Stimulated activated CD4-positive, alpha-beta T cell treated with anti-CD3 and anti-CD28 coated beads, Interleukin-2, amount 100 ng/mL, for 24 hours (primary cell): ENCODE data around the gene APLF.
"Not testable (repeated sequence)": the region's sequence is repeated elsewhere in the genome, so short reads cannot be mapped to it uniquely, and the experiment has no call there.

Source experiments
- DNase-seq, 2 donors: peaks; one replicate each; pipeline ENCODE4 v3.0.0-alpha.2; 2020

The APLF gene

DNA sequence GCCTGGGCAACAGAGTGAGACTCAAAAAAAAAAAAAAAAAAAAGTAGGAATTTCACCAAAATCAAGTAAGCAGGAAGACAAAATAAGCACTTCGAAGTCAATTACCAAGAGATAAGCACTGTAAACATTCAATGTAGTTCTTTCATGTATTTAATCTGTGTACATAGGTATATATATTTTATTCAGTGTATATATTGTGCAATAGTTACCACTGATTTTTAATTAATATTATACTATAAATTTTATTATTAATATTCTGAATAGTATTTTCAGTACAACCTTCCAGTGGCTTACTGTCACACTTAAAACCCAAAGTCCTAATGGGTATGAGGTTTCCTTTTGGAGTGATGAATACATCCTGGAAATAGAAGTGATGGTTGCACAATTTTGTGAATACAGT lies 9.1 kb downstream of the APLF start:
- DNase-seq, result no peak

DNA sequence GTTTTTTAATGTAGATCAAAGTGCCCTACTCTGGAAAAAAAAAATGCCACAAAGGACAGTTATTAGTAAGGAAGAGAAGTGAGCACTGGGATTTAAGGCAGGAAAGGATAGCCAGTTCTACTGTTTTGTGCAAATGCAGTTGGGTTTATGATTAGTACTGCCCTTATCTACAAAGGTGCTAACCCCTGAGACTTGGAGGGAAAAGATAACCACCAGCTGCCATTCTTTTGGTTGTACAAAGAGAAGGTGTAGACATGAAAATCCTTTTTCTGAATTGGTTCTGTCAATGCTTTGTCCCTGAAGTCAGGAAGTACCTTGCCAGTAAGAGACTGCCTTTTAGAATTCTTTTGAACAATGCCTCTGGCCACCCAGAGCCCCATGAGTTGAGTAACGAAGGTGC lies 11.3 kb downstream of the APLF start:
- DNase-seq, result no peak

DNA sequence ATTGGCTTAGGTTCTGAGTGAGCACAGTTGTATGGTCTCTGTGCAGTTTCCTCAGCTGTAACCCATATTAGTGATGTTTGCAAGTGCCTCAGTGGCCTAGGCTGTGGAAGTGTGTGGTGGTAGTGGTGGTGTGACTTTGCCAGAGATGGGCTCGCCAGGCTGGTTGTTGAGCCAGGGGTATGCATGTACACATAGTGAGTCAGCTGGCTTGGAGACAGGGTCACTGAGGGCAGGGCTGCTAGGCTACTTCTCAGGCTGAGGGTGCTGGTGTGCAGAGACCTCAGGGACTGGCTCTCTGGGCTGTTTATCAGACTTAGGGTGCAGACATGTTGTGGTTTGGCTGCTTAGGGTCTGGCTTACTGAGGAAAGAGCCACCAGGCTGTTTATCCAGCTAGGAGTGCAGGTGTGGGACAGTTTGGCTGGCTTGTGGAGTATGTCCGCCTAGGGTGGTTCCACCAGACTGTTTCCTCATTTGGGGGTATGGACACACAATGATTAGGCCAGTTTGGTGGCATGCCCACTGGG lies 15.0 kb downstream of the APLF start:
- no peak for DNase-seq

DNA sequence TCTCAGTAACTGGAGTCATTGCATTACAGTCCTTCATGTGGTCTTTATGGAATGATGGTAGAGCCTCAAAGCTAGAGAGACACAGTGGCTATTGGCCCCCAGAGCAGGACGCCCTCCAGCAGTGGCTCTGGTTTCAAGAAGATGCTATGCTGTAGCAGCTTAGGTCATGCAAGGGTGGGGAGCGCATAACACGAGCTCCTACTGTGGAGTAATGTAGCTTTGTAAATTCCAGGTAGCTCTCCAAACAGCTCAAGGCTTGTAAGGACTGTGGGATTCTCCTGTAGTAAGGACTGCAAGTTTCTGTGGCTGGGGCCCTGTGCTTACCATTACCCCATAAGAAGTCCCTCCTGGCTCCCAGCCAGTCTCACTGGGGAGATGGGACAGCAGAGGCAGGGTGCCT lies 15.6 kb downstream of the APLF start:
- DNase-seq, result no peak

DNA sequence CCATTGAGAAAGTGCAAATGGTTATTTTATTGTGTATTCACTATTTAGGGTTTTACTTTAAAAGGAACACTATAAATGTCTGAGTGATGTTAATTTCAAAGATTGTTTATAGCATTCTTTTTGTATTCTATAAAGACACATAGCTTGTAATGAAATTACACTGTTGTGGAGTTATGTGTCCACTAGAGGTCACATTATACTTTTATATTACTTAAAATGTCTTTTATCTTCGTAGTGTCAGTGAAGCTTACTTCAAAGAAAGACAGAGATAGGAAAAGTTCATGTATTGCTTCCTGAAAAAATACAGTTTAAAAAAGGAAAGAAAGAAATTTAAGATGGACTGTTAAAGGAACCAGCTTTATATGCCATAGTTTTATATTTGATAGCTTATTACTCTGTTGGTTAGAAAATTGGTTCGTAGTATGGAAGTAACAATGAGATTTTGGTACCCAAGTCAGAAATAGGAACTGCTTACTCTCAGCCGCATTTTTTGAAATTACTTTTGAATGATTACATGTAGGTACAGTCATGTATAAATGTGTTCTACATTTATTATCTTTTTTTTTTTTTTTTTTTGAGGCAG lies 20.5 kb downstream of the APLF start:
- no peak for DNase-seq

DNA sequence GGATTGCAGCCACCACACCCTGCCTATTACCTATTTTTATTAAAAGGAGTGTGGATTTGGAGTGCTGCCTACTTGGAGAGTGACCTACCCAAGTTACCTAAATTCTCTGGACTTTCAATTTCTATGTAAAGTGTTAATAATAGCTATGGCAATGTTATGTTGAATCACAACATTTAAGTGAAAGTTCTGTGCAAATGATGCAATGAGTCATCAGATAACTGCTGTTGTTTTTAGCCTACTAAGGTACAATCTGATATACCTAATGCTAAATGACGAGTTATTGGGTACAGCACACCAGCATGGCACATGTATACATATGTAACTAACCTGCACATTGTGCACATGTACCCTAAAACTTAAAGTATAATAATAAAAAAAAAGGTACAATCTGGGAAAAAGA lies 21.2 kb downstream of the APLF start:
- not testable (repeated sequence) for DNase-seq

DNA sequence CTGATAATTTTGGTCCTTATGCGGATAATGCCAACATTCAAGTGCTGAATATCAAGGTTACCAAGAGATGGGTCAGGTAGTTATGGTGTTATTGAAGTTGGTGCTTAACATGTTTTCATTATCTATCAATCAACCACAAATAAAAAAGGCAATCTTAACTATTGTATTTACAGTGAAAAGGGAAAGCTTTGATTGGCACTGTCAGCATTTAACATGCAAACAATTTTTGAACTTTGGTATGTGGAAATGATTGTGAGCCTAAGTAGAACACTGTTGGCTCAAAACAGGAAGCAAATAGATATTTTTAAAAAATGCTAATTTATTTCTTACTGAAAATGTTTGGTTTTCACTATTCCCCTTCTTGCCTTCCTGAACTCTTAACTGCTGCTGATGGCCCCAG lies 21.9 kb downstream of the APLF start:
- no peak for DNase-seq

DNA sequence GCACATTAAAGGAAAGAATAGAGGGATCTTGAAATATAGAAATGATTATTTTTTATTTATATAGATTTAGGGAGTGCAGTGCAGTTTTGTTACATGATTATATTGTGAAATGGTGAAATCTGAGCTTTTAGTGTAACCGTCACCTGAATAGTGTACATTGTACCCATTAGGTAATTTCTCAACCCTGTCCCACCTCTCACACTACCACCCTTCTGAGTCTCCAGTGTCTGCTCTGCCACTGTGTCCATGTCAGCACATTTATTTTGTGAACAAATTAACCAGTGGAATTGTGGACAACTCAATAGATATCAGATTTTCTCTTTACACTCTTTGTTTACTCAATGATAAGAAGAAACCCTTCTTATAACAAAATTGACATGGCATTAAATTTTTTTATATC lies 24.2 kb downstream of the APLF start:
- no peak for DNase-seq

DNA sequence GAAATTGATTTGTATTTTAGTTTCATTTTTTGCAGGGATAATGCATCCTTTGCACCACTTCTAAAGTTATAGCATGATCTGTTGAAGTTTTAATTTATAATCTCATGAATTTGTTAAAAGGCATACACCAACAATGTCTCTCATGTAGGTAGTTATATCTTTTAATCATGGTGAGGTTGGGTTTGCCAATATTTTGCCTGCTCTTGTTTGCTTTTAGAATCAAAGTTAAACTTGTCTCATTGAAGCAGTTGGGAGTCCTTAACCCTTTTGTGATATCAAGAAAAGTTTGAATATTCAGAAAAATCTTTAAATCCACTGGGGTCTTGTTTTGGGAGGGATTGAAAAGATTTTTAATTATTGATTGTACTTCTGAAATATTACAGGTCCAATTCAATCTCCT lies 31.7 kb downstream of the APLF start:
- DNase-seq, result no peak

DNA sequence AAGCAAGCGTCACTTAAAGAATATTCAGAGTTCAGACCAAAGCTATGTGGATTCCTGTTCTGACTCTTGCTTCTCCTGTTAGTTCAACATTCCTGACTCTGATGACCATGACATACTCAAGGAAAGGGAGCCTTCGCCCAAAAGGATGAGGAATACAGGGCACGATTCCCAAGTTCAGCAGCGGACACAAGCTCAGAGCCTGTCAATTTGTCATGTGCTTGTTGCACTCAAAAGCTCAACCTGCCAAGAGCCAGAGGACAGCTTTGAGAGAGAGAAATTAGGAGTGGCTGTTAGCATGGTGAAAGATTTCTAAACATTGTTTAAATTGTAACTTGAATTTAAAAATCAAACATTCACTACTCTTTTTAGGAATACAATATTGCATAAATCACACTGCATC lies 33.3 kb downstream of the APLF start:
- no peak for DNase-seq

DNA sequence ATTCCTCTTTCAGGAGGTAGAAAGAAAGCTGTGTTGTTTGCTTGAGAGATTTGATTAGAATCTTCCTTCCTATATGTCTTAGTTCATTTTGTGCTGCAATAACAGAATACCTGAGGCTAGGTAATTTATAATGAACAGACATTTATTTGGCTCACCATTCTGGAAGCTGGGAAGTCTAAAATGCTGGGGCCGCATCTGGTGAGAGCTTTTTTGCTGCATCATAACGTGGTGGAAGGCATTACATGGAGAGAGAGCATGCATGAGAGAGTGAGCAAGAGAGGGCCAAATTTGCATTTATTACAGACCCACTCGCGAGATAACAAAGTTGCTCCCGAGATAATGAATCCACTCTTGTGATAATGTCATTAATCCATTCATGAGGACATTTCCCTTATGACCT lies 34.4 kb downstream of the APLF start:
- DNase-seq, result no peak

DNA sequence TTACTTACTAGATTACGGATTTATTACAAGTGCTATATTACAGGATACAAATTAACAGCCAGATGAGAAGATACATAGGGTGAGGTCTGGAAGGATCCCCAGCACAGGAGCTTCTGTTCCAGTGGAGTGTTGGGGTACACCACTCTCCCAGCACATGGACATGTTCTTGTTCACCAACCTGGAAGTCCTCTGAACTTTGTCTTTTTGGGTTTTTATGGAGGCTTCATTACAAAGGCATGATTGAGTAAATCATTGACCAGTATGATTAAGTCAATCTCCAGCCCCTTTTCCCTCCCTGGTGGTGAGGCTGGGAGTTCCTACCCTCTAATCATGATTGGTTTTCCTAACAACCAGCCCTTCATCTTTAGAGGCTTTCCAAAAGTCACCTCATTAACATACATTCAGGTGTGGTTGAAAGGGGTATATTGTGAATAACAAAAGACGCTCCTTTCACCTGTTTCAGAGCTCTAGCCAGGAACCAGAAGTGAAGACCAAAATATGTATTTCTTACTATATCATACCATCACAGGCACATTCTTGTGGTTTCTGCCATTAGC lies 38.3 kb downstream of the APLF start:
- no peak for DNase-seq

DNA sequence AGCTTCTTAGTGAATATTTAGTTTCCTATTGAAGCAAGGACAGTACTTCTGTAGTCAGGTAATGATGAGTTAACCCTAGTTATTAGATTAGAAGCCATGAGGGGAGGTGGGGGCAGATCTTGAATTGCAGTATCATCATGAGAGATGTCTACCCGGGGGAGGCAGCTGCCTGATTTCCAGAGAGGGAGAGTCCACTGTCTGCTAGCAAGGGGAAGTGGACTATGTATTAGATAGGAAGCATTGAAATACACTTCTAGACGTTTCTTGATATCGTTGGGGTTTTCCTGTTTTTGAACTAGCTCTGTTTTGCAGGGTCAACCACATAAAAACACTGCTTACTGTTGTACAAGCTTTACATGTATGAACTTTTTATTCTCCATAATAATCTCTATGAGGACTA lies 38.8 kb downstream of the APLF start:
- no peak for DNase-seq

DNA sequence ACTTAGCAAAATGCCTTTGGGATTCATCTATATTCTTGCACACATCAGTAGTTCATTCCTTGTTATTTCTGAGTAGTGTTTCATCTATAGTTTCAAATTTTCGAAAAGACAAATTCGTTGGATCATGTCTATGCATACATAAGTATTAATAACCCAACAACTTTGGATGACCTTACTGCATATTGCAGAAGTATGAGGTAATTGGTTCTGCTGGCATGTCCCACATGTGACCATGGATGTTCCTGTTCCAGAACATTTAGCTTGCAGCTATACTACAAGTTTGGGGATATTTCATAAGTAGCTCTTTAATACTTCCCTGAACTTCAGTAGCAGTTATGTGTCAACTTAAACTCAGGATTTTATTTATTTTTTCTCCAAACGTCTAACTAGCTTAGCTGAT lies 44.9 kb downstream of the APLF start:
- DNase-seq, result no peak

DNA sequence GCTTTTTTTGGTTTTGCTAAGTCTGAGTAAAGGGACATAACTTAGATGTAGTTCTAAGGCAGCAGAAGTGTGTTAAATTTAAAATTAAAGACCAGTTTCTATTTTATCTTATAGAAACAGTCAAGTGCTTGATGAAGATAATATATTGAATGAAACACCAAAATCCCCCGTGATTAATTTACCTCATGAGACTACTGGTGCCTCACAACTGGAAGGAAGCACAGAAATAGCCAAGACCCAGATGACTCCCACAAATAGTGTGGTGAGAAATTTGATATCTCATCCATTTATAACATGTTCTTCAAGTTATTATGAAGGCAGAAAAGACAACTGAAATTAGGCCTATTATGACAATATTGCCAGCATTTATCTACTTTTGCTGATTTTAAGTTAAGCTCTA lies 45.6 kb downstream of the APLF start:
- DNase-seq, result no peak

DNA sequence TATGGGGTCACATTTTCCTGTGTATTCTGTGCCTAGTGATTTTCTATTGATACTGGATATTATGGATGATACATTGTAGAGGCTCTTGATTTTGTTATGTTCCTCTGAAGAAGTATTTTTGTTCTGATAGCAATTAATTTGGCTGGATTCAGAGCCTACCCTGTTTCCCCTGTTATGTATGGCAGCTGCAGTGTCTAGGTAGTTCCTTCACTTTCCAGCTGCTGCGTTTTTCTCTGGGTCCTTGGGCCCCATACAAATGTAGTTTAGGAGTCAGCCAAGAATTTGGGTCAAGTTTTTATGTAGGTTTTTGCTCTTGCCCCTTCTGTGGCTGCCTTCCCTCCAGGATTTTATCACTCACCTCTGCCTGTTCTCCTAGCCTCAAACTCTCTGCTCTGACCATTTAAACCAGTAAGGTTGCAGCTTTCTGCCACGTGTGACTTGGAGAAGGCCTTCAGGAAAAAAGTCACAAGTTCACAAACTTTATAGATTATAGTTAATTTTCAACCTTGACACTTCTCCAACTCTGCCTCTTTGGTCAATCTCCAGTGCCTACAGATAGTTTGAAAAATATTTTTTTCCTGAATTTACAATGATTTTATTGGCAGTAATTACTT lies 47.0 kb downstream of the APLF start:
- DNase-seq, result no peak

DNA sequence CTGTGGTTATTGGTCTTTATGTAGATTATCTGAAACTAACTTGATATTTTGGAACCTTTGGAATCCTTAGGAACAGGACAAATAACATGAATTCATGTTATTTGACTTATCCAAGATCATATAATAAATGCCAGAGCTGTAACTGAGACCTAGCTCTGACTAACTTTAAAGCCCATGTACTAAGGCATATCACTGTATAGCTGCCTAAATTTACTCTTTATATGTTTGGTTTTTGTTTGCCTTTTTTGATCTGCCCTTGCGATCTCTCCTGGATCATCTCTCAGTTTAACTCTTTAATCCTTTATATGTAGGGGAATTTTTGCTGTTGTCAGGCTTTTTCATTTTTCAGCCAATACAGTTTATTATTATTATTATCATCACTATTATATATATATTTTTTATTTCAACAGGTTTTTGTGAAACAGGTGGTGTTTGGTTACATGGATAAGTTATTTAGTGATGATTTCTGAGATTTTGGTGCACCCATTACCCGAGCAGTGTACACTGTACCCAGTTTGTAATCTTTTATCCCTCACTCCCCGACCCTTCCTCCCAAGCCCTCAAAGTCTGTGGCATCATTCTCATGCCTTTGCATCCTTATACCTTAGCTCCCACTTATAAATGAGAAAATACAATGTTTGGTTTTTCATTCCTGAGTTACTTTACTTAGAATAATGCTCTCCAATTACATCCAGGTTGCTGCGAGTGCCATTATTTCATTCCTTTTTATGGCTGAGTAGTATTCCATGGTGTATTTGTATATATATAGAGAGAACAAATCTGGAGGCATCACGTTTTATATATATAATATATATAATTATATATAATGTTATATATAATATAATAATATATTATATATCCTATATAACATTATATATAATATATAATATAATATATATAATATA lies 48.9 kb downstream of the APLF start:
- DNase-seq, result no peak

DNA sequence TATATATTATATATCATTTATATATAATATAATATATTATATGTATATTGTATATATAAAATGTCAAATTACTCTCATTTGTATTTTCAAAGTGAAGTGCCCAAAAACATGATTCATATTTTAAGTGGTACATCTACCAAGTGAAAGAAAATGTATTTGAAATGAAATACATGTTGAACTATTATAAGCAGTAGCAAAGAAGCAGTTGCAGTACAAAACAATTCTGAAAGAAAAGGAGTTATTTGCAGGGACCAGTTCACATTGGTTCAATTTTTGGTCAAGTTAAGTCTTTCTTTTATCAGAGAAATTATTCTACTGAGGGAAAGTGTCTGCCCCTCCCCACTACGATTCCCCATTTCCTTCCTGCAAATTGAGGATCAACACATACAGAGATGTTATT lies 51.9 kb downstream of the APLF start:
- no peak for DNase-seq

DNA sequence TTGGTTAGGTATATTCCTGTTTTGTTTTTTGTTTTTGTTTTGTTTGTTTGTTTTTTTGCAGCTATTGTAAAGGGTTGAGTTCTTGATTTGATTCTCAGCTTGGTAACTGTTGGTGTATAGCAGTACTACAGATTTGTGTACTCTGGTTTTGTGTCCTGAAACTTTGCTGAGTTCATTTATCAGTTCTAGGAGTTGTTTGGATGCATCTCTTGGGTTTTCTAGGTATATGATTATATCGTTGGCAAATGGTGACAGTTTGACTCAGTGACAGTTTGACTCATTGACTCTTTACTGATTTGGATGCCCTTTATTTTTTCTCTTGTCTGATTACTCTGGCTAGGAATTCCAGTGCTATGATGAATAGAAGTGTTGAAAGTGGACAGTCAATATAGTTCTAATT lies 53.7 kb downstream of the APLF start:
- DNase-seq, result no peak

DNA sequence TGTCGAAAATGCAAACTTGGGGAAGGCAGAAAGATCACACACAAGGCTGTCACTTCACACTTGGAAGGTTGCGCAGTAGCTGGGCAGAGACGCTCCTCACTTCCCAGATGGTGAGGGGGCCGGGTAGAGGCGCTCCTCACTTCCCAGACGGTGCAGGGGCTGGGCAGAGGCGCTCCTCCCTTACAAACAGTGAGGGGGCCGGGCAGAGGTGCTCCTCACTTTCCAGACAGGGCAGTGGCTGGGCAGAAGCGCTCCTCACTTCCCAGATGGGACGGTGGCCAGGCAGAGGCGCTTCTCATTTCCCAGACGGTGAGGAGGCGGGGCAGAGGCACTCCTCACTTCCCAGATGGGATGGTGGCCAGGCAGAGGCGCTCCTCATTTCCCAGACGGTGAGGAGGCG lies 59.6 kb downstream of the APLF start:
- not testable (repeated sequence) for DNase-seq

DNA sequence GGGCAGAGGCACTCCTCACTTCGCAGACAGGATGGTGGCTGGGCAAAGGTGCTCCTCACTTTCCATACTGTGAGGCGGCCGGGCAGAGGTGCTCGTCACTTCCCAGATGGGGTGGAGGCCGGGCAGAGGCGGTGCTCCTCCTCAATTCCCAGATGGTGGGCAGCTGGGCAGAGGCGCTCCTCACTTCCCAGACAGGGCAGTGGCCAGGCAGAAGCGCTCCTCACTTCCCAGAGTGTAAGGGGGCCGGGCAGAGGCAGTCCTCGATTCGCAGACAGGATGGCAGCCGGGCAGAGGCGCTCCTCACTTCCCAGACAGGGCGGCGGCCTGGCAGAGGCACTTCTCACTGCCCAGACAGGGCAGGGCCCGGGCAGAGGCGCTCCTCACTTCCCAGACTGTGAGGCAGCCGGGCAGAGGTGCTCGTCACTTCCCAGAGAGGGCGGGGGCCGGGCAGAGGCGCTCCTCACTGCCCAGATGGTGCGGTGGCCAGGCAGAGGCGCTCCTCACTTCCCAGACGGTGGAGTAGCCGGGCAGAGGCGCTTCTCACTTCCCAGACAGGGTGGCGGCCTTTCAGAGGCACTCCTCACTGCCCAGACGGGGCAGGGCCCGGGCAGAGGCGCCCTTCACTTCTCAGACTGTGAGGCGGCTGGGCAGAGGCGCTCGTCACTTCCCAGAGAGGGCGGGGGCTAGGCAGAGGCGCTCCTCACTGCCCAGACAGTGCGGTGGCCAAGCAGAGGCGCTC lies 60.1 kb downstream of the APLF start:
- DNase-seq, result not testable (repeated sequence)

DNA sequence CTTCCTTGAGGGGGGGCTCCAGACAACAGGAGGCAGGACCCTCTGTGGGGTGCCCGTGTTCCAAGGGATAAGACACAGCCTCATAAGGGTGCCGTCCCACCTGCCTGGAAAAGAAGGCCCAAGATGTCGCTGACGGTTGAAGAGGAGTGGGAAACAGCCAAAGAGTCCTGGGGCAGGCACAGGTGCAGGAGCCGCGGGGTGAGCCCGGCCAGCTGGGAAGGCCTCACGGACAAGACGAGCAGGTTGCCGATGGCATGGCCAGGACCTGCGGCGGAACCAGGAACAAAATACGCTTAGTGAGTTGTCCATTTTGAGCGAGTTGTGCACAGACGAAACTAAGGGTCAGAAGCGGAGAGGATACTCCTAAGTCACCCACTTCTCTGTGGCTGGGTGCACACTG lies 61.8 kb downstream of the APLF start:
- DNase-seq, result not testable (repeated sequence)

DNA sequence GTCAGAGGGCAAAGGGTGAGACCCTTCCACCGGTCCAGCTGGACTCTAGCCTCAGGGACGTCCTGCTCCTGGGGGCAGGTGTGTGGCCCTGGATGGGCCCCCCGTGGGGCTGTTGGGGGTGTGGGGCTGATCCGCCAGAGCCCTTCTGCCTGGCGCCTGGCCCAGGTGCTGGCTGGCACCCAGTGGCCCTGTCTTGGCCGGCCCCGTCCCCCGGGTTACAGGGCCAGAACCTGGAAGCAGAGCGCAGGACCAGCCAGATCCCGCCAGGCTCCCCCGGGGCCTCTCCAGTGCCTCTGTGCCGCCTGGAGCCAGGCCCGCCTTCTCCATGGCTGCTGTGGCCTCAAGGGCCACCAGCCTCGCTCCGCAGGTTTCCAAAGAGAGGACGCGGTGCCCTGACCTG lies 62.3 kb downstream of the APLF start:
- DNase-seq, result not testable (repeated sequence)
